Stimulated activated CD8-positive, alpha-beta memory T cell treated with anti-CD3 and anti-CD28 coated beads, Interleukin-12 subunit alpha, Interleukin-12 subunit beta, amount 100 ng/mL, for 24 hours (primary cell): ENCODE data around the gene PRKRA.
"Not testable (repeated sequence)": the region's sequence is repeated elsewhere in the genome, so short reads cannot be mapped to it uniquely, and the experiment has no call there.

Source experiments
- DNase-seq: peaks from one replicate; pipeline ENCODE4 v3.0.0-alpha.2; 2020; ENCODE audit errors: extremely low read depth

PRKRA gene

DNA sequence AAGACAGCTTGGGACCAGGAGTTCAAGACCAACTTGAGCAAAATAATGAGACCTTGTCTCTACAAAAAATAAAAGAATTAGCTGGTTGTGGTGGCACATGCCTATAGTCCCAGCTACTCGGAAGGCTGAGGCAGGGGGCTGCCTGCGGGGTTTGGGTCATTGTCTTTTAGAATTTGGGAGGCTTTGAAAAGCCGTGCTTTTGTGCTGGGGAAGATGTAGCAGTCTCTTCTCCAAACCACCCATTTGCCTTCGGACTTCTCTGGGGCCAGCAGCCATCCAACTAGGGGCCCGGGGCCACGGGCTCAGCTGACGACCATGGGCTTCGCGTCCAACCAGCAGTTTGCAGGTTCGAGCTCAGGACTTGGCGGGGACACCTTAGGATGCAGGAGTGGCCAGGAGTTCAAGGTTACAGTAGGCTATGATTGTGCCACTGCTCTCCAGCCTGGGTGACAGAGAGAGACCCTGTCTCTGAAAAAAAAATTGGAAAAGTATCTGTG lies 6.5 kb upstream of the PRKRA start:
- no peak for DNase-seq

DNA sequence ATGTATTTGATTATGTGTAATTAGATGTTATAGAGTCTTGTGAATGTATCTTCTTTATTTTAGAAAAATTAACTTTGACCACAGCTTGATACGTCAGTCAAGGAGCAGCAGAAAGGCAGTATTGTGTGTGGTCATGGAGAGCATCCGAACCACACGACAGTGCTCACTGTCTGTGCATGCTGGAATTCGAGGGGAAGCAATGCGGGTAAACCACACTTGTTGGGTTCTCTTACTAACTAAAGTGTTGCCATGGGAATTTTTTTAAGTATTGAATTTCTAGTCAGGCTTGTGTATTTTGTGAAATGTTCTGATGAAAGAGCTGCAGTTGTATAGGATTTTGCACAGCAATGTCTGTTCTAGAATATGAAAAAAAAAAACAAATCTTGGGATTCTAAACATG lies 5.0 kb upstream of the PRKRA start:
- no peak for DNase-seq

GRCh38 chr2:178452870-178453269 lies 1.9 kb upstream of the PRKRA start:
- DNase-seq = no peak

- DNase-seq = no peak
Observed at GRCh38 chr2:178452334-178452733, 1.4 kb upstream of the PRKRA start.

DNA sequence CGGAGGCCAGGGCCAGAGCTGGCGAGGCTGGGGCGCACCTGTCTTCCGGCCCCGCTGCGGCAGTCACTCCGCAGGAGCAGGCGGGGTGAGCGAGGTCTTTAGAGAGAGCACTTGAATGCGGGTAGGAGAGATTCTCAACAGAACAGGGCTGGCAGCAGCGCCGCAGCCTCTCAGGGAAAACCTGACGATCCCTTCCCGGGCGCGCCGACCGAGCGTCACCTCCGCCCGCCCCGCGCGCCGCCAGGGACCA lies 526 bp downstream of the PRKRA start:
- no peak for DNase-seq

- DNase-seq = no peak
Observed at GRCh38 chr2:178449700-178450523, 1.1 kb downstream of the PRKRA start.

DNA sequence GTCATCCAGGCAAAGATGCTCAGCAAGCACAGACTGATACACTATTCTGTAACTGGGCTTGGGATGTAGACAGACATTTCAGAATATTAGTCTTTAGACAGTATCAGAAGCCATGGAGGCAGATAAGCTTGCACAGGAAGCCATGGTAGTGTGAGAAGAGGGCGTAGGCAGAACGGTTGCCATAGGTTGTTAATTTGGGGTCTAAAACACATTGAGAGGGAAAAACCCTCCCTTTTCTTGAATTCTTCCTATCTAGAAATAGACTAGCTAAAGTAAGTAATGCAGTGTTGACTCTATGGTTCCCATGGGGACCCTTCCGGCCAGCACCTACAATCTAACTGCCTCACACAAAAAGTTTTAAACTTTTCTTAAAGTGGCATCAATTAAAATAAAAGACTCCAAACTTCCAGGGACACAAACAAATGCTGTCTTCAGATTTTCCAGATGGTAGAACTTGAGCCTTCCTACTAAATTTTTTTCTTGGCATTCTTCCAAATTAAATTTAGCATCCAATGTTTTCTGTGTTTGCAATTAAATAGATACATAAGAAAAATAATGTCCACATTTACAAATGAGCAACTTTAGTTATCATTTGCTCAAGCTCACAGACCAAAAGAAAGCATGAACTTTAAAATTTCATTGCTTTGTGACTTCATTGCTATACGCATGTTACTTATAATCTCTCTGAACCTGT lies 1.9 kb downstream of the PRKRA start:
- no peak for DNase-seq

- no peak for DNase-seq
Observed at GRCh38 chr2:178441426-178441825, 9.5 kb downstream of the PRKRA start.

DNA sequence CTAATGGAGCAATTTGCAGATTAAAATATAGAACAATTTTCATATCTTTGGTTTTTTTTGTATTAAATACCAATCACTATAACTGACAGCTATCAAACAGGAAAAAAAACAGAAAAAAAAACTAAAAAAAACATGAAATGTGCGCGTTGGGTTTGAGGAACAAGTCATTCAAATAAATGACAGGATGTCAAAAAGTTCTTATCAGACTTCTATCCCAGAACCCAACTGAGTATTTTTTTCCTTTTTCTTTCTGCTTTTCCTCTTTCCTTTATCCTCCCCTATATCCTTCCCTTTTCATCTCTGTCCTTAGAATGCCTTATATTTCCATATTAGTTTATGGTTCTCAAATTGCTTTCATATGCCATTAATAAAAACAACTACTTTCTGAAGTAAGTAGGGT lies 14.3 kb downstream of the PRKRA start:
- no peak for DNase-seq

- DNase-seq = no peak
Observed at GRCh38 chr2:178429336-178429735, 21.6 kb downstream of the PRKRA start.

DNA sequence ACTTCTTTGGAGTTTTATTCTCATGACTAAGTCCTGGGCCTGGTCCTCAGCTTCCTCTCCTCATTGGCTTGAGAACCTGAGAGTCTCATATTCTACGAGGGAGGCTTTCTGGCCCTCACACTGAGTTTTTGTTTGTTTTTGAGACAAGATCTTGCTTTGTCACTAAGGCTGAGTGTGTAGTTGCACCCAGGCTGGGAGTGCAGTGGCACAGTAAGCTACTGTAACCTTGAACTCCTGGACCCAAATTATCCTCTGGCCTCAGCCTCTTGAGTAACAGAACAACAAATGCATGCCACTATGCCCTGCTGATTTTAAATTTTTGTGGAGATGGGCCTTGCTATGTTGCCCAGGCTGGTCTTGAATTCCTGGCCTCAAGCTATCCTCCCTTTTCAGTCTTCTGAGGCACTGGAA lies 22.6 kb downstream of the PRKRA start:
- no peak for DNase-seq

DNA sequence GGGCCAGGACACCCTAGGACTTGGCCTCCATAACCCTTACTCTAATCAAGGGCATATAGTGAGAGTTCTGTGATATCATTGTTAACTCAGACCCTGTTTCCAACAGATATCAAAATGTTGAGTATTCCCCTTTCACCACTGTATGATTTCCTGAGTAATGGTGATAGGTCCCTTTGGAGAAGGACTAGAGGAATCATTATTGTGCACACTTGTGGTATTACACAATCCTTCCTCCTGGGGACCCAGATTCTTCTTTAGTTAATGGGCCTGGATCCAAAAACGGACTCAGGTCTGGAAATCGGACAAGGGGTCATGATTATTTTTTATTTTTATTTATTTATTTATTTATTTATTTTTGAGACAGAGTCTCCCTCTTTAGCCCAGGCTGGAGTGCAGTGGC lies 23.5 kb downstream of the PRKRA start:
- DNase-seq = no peak

DNA sequence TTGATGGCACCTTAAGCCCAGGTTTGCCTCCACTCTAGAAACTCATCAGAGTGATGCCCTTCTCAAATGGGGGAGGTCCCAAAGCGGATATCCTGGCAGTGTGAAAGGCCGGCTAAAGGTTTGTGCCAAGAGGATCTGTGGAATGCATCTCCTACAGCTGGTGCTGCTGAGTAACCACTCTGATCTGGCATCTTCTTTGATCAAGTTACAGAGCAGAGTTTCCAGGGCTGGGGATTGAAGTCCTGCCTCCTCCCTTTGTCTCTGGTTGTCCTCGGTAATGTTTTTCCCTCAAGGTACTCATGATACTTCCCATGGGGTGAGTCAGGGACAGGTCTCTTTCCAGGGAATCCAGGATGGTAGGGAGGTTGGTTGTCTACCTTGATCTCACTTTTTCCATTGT lies 24.6 kb downstream of the PRKRA start:
- DNase-seq = no peak

- DNase-seq = no peak
Observed at GRCh38 chr2:178425255-178425827, 25.6 kb downstream of the PRKRA start.

GRCh38 chr2:178423746-178424145 lies 27.2 kb downstream of the PRKRA start:
- not testable (repeated sequence) for DNase-seq

DNA sequence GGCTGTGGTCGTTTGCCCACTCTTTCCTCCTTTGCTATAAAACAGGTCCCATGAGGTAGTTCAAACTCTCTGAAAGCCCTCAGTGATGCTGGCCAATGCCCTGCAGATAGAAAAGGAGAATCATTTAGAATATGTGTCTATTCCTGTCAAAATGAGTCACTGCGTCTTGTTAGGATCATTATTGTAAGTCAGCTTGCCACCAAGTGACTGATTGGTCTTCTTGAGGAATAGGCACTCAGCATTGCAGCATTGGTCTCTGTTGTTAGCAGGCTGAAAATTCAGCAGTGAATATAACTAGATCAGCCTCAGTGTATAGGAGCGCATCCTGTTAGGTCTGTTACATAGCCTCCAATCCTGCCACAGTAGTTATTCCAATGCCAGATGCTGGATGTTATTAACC lies 28.9 kb downstream of the PRKRA start:
- no peak for DNase-seq

DNA sequence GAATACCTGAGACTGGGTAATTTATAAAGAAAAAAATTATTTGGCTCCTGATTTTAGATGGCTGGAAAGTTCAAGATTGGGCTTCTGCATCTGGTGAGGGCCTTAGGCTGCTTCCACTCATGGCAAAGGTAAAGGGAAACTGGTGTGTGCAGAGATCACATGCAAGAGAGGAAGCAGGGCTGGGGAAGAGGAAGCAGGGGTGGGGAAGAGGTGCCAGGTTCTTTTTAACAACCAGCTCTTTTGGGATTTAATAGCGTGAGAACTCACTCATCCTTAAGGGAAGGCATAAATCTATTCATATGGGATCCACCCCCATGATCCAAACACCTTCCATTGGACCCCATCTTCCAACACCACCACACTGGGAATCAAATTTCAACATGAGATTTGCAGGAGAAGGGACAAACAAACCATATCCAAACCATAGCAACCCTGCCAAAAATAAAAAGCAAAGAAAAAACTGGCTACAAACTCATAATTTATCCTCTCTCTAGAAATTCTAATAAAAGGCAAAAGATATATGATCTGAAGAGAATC lies 30.4 kb downstream of the PRKRA start:
- DNase-seq = no peak

- no peak for DNase-seq
Observed at GRCh38 chr2:178419123-178419522, 31.9 kb downstream of the PRKRA start.

GRCh38 chr2:178418426-178418825 lies 32.5 kb downstream of the PRKRA start:
- no peak for DNase-seq

DNA sequence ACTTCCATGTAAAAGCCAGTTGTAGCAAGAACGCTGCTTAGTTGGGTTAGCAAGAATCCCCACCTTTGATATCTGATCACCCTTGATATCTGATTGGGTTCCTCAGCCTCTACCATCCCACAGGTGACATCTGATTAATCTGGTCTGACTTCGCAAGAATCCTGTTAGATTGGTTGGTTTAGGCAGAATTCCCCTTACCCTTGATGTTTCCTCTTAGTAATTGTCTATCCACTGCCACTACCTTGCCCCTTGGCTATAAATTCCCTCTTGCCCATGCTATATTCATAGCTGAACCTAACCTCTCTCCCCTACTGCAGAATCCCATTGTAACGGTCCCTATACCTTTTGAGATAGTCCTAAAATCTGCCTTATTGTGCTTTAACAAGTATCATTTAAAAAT lies 33.1 kb downstream of the PRKRA start:
- no peak for DNase-seq

GRCh38 chr2:178415979-178416378 lies 35.0 kb downstream of the PRKRA start:
- DNase-seq = no peak

DNA sequence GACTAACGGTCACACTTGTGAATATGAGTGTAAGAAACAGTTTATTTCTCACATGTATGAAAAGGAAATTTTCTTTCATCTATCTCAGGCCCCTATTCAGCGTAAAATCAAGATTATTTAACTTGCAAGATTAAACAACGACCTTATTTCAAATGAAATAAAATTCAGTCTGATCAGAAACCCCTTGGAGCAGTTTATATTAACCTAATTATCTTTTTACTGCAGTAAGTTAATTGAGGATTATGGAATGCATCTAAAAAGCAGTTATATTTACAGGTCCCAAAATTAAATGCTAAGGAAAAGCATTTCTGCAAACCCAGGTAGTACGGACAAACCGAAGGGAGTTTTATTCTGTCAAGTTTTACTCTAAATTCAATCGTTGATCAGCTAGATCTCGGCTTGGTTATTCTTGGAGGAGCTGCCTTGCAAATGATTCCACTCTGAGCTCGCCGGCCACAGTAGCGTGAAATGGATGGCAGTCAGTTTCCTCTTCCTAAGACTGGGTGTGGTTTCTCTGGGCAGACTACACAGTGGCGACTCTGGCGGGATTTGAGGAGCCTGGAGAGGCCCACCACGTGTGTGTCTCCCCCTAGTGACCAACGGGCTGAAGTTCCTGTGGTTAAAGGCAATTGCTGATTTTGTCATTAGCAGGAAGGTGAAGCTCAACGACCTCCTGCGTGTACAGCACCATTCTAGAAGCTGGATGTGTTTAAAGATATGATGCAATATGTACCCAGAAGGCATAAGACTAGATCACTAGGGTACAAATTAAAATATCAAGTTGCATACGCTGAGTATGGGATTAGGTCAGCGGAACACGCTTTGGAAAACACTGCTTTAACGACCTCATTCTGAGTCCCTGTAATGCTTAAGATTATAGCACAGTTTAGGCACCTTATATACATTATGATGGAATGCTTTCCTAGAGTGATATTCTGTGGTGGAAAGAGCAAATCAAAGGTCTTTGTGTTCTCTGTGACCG lies 36.4 kb downstream of the PRKRA start:
- peak; percentile 52 for DNase-seq
